D721Med (cell line): ENCODE measurements around the gene MAGEF1.

Experiments
- DNase-seq: peaks from one replicate; pipeline ENCODE4 v3.0.0; 2011; ENCODE audit warnings: low spot score; ENCODE audit not compliant: insufficient read length
- FAIRE-seq: peaks from 2 replicates; lab custom pipeline; 2011; peaks lifted over from hg19 to GRCh38; lab: Jason Lieb, UNC
- CTCF ChIP-seq: IDR thresholded peaks from 2 replicates; pipeline ENCODE4 v1.5.1; 2012; ENCODE audit warnings: mild to moderate bottlenecking, control low read depth; ENCODE audit not compliant: insufficient read depth; ENCODE audit errors: missing control alignments

The MAGEF1 gene

GRCh38 chr3:184711493-184712247 is at the start of gene MAGEF1:
Gene MAGEF1 (minus strand): TSS chr3:184712064. CDS start chr3:184711821, 243 bp downstream.
- FAIRE-seq (no peak), DNase-seq (peak; percentile 75)
- TF ChIP-seq CTCF: no peak

GRCh38 chr3:184761075-184761841 is 49.4 kb upstream of the MAGEF1 start:
- TF ChIP-seq CTCF: no peak
- FAIRE-seq: no peak
- no peak for DNase-seq

- no peak for DNase-seq
- no peak for FAIRE-seq
- TF ChIP-seq CTCF: no peak
Observed at GRCh38 chr3:184760337-184761074, 48.6 kb upstream of the MAGEF1 start.

GRCh38 chr3:184759666-184760200 is 47.9 kb upstream of the MAGEF1 start:
- TF ChIP-seq CTCF: no peak
- FAIRE-seq: no peak

GRCh38 chr3:184758056-184758455 is 46.2 kb upstream of the MAGEF1 start:
- FAIRE-seq: no peak
- no peak for TF ChIP-seq CTCF
- no peak for DNase-seq

More at GRCh38 chr3:184759666-184760200, 47.9 kb upstream of the MAGEF1 start:
- DNase-seq: no peak

GRCh38 chr3:184757022-184757651 is 45.3 kb upstream of the MAGEF1 start:
- no peak for TF ChIP-seq CTCF
- FAIRE-seq: no peak
- no peak for DNase-seq
